ENCODE measurements around the gene S100A1.

S100A1 gene

GRCh38 chr1:153614906-153615305 lies 13.3 kb upstream of the S100A1 start:
- H2AFZ ChIP-seq (ENCODE audit: low read length), result no peak overlapping the region
- H2BK15ac ChIP-seq (ENCODE audit: low read length), result no peak overlapping the region
- no peak overlapping the region for H2AK5ac ChIP-seq (ENCODE audit: low read depth, low read length)
- H3K4me1 ChIP-seq (ENCODE audit: control insufficient read depth in 2 of 2, insufficient read depth in 1 of 2, low read depth in 1 of 2, low read length in 2 of 2), result peaks cover 9 to 11% of the 10 kb centered on the region in 2 donors
- no peaks in the 10 kb centered on the region for H3K9me3 ChIP-seq (replicated peaks in 1 of 2; ENCODE audit: control insufficient read depth in 2 of 2, insufficient read depth in 1 of 2, low read depth in 1 of 2, low read length in 2 of 2)
- no peak overlapping the region for H2BK5ac ChIP-seq (ENCODE audit: low read length)
- H3K4ac ChIP-seq (ENCODE audit: low read length), result no peak overlapping the region
- no peak for DNase-seq (ENCODE audit: low spot score)
- no peak overlapping the region for H2BK120ac ChIP-seq (ENCODE audit: low read depth, low read length)
- no peaks in the 10 kb centered on the region for H3K79me1 ChIP-seq (ENCODE audit: low read depth, low read length)
- H4K8ac ChIP-seq (ENCODE audit: low read depth, low read length), result no peak overlapping the region
- H3K4me3 ChIP-seq (ENCODE audit: low read length in 2 of 2), result no peak overlapping the region
- no peak overlapping the region for H3K27ac ChIP-seq (replicated peaks; ENCODE audit: low read length)
- H3K9ac ChIP-seq (ENCODE audit: low read depth, low read length, poor library complexity), result no peak overlapping the region
- WGBS, 2 donors (ENCODE audit: extremely low coverage in 2 of 2, insufficient read length in 2 of 2, insufficient replicate concordance in 1 of 2), result no CpG with 5 or more reads among the region's 7 CpGs
- peak overlapping the region; percentile 13 for H3K14ac ChIP-seq (ENCODE audit: low read length)
- H4K91ac ChIP-seq (ENCODE audit: low read depth, low read length, poor library complexity), result no peak overlapping the region
- no peak overlapping the region for H3K4me2 ChIP-seq (ENCODE audit: insufficient read depth, low read length, poor library complexity, severe bottlenecking)
- H3K27me3 ChIP-seq (ENCODE audit: control insufficient read depth in 3 of 3, insufficient read depth in 3 of 3, low read depth in 1 of 3, low read length in 3 of 3), result no peaks in the 10 kb centered on the region
- no peak overlapping the region for H2BK12ac ChIP-seq (ENCODE audit: low read length)
- H3K18ac ChIP-seq (ENCODE audit: low read length), result no peak overlapping the region
- no peak overlapping the region for H3K23ac ChIP-seq (ENCODE audit: low read depth, low read length, poor library complexity)
- H3K36me3 ChIP-seq (replicated peaks in 1 of 2; ENCODE audit: control insufficient read depth in 2 of 2, insufficient read depth in 2 of 2, low read length in 2 of 2), result peaks cover 4 to 15% of the 10 kb centered on the region in 2 donors

- Histone ChIP-seq H3K14ac (ENCODE audit: low read length) (no peak overlapping the region), H2AFZ (ENCODE audit: low read length) (no peak overlapping the region), H3K9me3 (replicated peaks in 1 of 2; ENCODE audit: control insufficient read depth in 2 of 2, insufficient read depth in 1 of 2, low read depth in 1 of 2, low read length in 2 of 2) (no peaks in the 10 kb centered on the region), H2BK5ac (ENCODE audit: low read length) (no peak overlapping the region), H3K27ac (replicated peaks; ENCODE audit: low read length) (no peak overlapping the region), H2BK120ac (ENCODE audit: low read depth, low read length) (no peak overlapping the region), H3K79me1 (ENCODE audit: low read depth, low read length) (no peaks in the 10 kb centered on the region), H3K4ac (ENCODE audit: low read length) (no peak overlapping the region), H3K36me3 (replicated peaks in 1 of 2; ENCODE audit: control insufficient read depth in 2 of 2, insufficient read depth in 2 of 2, low read length in 2 of 2) (peaks cover 4 to 18% of the 10 kb centered on the region in 2 donors), H3K4me2 (ENCODE audit: insufficient read depth, low read length, poor library complexity, severe bottlenecking) (no peak overlapping the region), H4K91ac (ENCODE audit: low read depth, low read length, poor library complexity) (no peak overlapping the region), H2BK12ac (ENCODE audit: low read length) (no peak overlapping the region), H3K23ac (ENCODE audit: low read depth, low read length, poor library complexity) (no peak overlapping the region), H2BK15ac (ENCODE audit: low read length) (peak overlapping the region; percentile 13), H2AK5ac (ENCODE audit: low read depth, low read length) (no peak overlapping the region), H3K27me3 (ENCODE audit: control insufficient read depth in 3 of 3, insufficient read depth in 3 of 3, low read depth in 1 of 3, low read length in 3 of 3) (no peaks in the 10 kb centered on the region), H4K8ac (ENCODE audit: low read depth, low read length) (no peak overlapping the region), H3K18ac (ENCODE audit: low read length) (no peak overlapping the region), H3K4me3 (ENCODE audit: low read length in 2 of 2) (peak overlapping the region in 1 of 2 donors; percentile 32), H3K4me1 (ENCODE audit: control insufficient read depth in 2 of 2, insufficient read depth in 1 of 2, low read depth in 1 of 2, low read length in 2 of 2) (peaks cover 9 to 11% of the 10 kb centered on the region in 2 donors), H3K9ac (ENCODE audit: low read depth, low read length, poor library complexity) (no peak overlapping the region)
- no peak for DNase-seq (ENCODE audit: low spot score)
- WGBS, 2 donors (ENCODE audit: extremely low coverage in 2 of 2, insufficient read length in 2 of 2, insufficient replicate concordance in 1 of 2), result no CpG with 5 or more reads among the region's 2 CpGs
These were observed 12.8 kb upstream of the S100A1 start for GRCh38 chr1:153615406-153615805.

- H3K9me3 ChIP-seq (replicated peaks in 1 of 2; ENCODE audit: control insufficient read depth in 2 of 2, insufficient read depth in 1 of 2, low read depth in 1 of 2, low read length in 2 of 2), result no peaks in the 10 kb centered on the region
- DNase-seq (ENCODE audit: low spot score), result no peak
- no CpG with 5 or more reads among the region's 10 CpGs for WGBS, 2 donors (ENCODE audit: extremely low coverage in 2 of 2, insufficient read length in 2 of 2, insufficient replicate concordance in 1 of 2)
- no peak within 1 kb of the TSS for H3K27ac ChIP-seq (replicated peaks; ENCODE audit: low read length)
- no peak within 1 kb of the TSS for H3K4me2 ChIP-seq (ENCODE audit: insufficient read depth, low read length, poor library complexity, severe bottlenecking)
- H4K8ac ChIP-seq (ENCODE audit: low read depth, low read length), result no peak within 1 kb of the TSS
- peak within 1 kb of the TSS; percentile 45 for H2BK15ac ChIP-seq (ENCODE audit: low read length)
- no peak within 1 kb of the TSS for H2BK5ac ChIP-seq (ENCODE audit: low read length)
- peak within 1 kb of the TSS; percentile 71 for H2AK5ac ChIP-seq (ENCODE audit: low read depth, low read length)
- H3K36me3 ChIP-seq (replicated peaks in 1 of 2; ENCODE audit: control insufficient read depth in 2 of 2, insufficient read depth in 2 of 2, low read length in 2 of 2), result peaks cover 4 to 23% of the 10 kb centered on the region in 2 donors
- H3K18ac ChIP-seq (ENCODE audit: low read length), result peak within 1 kb of the TSS; percentile 42
- no peaks in the 10 kb centered on the region for H3K79me1 ChIP-seq (ENCODE audit: low read depth, low read length)
- H3K27me3 ChIP-seq (ENCODE audit: control insufficient read depth in 3 of 3, insufficient read depth in 3 of 3, low read depth in 1 of 3, low read length in 3 of 3), result no peaks in the 10 kb centered on the region
- H3K14ac ChIP-seq (ENCODE audit: low read length), result peak within 1 kb of the TSS; percentile 13
- H3K4ac ChIP-seq (ENCODE audit: low read length), result no peak within 1 kb of the TSS
- H2BK120ac ChIP-seq (ENCODE audit: low read depth, low read length), result no peak within 1 kb of the TSS
- H3K4me1 ChIP-seq (ENCODE audit: control insufficient read depth in 2 of 2, insufficient read depth in 1 of 2, low read depth in 1 of 2, low read length in 2 of 2), result peaks cover 9 to 10% of the 10 kb centered on the region in 2 donors
- peak within 1 kb of the TSS; percentile 55 for H3K23ac ChIP-seq (ENCODE audit: low read depth, low read length, poor library complexity)
- H4K91ac ChIP-seq (ENCODE audit: low read depth, low read length, poor library complexity), result no peak within 1 kb of the TSS
- H2AFZ ChIP-seq (ENCODE audit: low read length), result no peak within 1 kb of the TSS
- H3K9ac ChIP-seq (ENCODE audit: low read depth, low read length, poor library complexity), result no peak within 1 kb of the TSS
- peak within 1 kb of the TSS; percentile 2 for H2BK12ac ChIP-seq (ENCODE audit: low read length)
- H3K4me3 ChIP-seq (ENCODE audit: low read length in 2 of 2), result peak within 1 kb of the TSS in 1 of 2 donors; percentile 32
These were observed 11.9 kb upstream of the S100A1 start, which contains the start of gene S100A14 for GRCh38 chr1:153616144-153616916. Gene S100A14, minus strand, starts transcription at chr1:153616325. Its CDS starts 467 bp downstream, at chr1:153615858.

DNA sequence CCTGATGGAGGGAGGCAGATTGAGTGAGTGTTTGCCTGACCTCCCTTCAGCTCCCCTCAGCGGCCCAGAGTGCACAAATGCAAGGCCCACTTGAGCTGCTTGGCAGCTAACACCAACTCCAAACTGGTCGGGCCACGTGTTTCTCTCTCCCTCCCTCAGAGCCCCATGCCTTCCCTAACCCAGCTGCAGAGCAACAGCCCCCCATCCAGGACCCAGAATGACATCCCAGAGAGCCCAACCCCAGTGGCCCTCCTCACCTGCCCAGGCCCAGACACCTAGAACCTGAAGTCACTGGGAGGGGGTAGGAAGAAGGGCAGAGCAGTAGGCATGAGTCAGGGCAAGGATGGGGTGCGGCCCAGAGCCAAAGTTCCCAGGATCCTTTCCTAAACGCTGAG lies 11.3 kb upstream of the S100A1 start:
- Histone ChIP-seq H2BK15ac (ENCODE audit: low read length) (peak overlapping the region; percentile 45), H2AK5ac (ENCODE audit: low read depth, low read length) (peak overlapping the region; percentile 71), H3K14ac (ENCODE audit: low read length) (no peak overlapping the region), H3K4me3 (ENCODE audit: low read length in 2 of 2) (no peak overlapping the region), H3K27ac (replicated peaks; ENCODE audit: low read length) (no peak overlapping the region), H4K91ac (ENCODE audit: low read depth, low read length, poor library complexity) (no peak overlapping the region), H3K36me3 (replicated peaks in 1 of 2; ENCODE audit: control insufficient read depth in 2 of 2, insufficient read depth in 2 of 2, low read length in 2 of 2) (peaks cover 4 to 23% of the 10 kb centered on the region in 2 donors), H3K4me2 (ENCODE audit: insufficient read depth, low read length, poor library complexity, severe bottlenecking) (no peak overlapping the region), H2BK5ac (ENCODE audit: low read length) (no peak overlapping the region), H3K27me3 (ENCODE audit: control insufficient read depth in 3 of 3, insufficient read depth in 3 of 3, low read depth in 1 of 3, low read length in 3 of 3) (no peaks in the 10 kb centered on the region), H3K9me3 (replicated peaks in 1 of 2; ENCODE audit: control insufficient read depth in 2 of 2, insufficient read depth in 1 of 2, low read depth in 1 of 2, low read length in 2 of 2) (no peaks in the 10 kb centered on the region), H3K18ac (ENCODE audit: low read length) (no peak overlapping the region), H3K9ac (ENCODE audit: low read depth, low read length, poor library complexity) (no peak overlapping the region), H2AFZ (ENCODE audit: low read length) (no peak overlapping the region), H3K23ac (ENCODE audit: low read depth, low read length, poor library complexity) (peak overlapping the region; percentile 55), H3K4ac (ENCODE audit: low read length) (no peak overlapping the region), H2BK12ac (ENCODE audit: low read length) (peak overlapping the region; percentile 2), H4K8ac (ENCODE audit: low read depth, low read length) (no peak overlapping the region), H2BK120ac (ENCODE audit: low read depth, low read length) (no peak overlapping the region), H3K79me1 (ENCODE audit: low read depth, low read length) (no peaks in the 10 kb centered on the region), H3K4me1 (ENCODE audit: control insufficient read depth in 2 of 2, insufficient read depth in 1 of 2, low read depth in 1 of 2, low read length in 2 of 2) (peaks cover 4 to 9% of the 10 kb centered on the region in 2 donors)
- WGBS, 2 donors (ENCODE audit: extremely low coverage in 2 of 2, insufficient read length in 2 of 2, insufficient replicate concordance in 1 of 2), result no CpG with 5 or more reads among the region's 5 CpGs
- no peak for DNase-seq (ENCODE audit: low spot score)
